NCI-H2227 (cell line): ENCODE results near the gene TNFSF11.

ENCODE experiments used
- DNase-seq: peaks from one replicate; lab custom pipeline; 2025; ENCODE audit not compliant: unreplicated experiment; lab: John Stamatoyannopoulos, UW

TNFSF11 gene

GRCh38 chr13:42651936-42652641, 78.1 kb downstream of the TNFSF11 start:
- DNase-seq = no peak

DNA sequence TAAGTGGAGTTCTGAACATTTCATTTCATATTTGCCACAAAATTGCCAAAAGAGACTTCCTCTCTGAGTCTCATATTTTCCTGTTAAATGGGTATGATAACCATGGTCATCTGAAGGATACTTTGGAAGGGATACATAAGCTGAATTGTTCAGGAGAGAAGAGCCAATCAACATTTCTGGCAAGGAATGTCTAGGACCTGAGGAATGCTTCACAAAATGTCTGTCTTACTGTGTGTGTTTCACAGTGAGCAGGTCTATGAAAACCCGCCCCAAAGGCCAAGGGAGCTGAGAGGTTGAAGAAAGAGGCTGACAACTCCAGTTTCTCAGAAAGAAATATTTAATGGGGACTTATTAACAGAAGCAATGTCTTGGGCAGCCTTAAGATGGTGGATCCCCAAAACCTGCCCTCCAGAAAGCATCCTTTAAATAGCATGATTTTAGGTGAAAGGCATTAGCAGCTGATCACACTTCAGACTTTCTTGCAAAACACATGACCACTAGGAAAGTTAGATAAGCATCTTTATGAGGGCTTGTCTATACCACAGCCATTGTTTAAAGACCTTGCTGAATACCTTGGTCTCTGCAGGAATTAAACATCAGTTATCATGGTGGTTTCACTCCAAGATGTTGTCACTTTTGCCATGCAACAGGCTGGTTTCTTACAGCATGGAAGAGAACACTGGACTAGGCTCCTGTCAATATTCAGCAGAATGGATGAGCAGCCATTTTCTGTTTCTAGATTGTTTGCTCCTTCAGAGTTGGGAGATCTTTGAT, 78.9 kb downstream of the TNFSF11 start:
- no peak for DNase-seq

- DNase-seq = no peak
These were observed 79.7 kb downstream of the TNFSF11 start for GRCh38 chr13:42653679-42654078.

GRCh38 chr13:42654212-42654611, 80.3 kb downstream of the TNFSF11 start:
- DNase-seq = no peak

- DNase-seq = no peak
These were observed 80.8 kb downstream of the TNFSF11 start for GRCh38 chr13:42654722-42655121.

DNA sequence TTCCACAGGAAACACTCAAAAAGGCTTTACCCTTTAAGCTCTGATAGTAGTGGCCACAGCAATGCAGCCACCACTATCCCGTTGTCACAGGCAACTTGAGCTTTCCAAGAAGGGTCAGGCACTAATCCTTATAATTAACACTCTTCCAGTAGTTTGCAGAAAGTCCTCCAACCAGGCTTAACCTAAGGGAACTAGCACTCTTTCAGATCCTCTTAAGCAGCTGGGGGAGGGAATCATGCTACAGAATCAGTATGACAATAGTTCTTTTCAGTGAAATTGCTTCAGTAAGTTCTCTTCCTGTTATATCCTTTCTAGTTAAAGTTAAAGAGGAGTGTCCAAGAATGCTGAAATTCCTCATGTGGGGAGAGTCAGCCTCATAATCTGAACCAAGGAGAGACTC, 82.2 kb downstream of the TNFSF11 start:
- peak; percentile 9 for DNase-seq

DNA sequence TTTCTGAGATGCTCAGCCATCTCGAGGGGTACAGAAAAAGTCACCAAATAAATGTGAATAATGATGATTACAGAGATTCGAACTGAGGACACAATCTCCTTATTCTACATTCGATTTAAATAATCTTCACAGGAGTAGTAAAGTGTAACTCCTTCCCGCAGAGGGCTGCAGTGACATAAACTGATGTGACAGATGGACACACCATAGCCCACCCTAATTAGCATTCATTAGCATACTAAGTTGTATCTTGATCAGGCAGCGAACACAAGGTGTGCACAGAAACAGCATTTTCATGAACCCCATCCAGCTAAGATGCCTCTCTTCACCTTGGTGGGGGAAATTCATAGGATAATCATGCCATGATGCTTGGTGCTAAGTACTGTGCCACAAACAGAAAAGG, 83.0 kb downstream of the TNFSF11 start:
- no peak for DNase-seq
